Right hindlimb (tissue), 1 donor: ENCODE results near the gene SPAG7.
A peak's percentile ranks its signal among the peaks of the same experiment; 100 is the strongest.

Source experiments
- DNase-seq: peaks from one replicate; pipeline ENCODE4 v3.0.0-alpha.2; 2018

Gene SPAG7

DNA sequence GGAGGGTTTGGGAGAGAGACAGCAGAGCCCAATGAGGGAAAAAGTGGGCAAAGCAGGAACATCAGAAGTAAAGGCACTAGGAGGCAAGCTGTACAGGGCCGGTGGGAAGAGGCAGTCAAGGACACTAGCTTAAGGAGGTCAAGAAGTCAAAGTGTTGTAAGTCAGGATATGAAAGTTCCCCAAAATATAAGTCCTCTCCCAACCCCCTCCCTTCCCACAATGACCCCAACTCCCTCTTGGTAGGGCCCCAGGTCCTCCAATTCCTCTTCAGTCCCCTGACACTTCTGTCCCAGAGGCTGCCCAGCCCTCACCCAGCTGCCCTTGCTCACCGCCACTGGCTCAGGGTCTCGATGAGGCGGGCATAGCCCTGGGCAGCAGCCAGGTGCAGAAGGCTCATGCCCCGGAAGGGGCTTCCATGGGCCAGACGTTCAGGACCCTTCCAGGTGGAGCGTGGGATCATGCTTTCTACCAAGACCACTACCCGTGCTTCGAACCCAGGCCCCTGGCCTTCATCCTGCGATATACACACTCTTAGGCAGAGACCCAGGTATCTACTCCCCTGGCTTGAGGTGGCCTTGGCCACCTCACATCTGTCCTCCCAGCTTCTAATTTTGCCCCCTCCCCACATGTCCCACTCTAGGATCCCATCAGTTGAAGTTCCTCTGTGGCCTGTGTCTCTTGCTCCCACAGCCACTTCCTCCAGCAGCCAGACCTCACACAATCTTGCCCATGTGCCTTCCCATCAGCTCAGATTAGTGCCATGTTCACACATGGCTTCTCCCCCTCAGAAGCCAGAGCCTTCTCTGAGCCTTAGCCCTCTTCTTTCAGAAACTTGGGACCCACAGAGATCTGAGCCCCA, 5.9 kb upstream of the SPAG7 start:
- no peak for DNase-seq

- no peak for DNase-seq
Observed at GRCh38 chr17:4972752-4973151, 5.1 kb upstream of the SPAG7 start.

DNA sequence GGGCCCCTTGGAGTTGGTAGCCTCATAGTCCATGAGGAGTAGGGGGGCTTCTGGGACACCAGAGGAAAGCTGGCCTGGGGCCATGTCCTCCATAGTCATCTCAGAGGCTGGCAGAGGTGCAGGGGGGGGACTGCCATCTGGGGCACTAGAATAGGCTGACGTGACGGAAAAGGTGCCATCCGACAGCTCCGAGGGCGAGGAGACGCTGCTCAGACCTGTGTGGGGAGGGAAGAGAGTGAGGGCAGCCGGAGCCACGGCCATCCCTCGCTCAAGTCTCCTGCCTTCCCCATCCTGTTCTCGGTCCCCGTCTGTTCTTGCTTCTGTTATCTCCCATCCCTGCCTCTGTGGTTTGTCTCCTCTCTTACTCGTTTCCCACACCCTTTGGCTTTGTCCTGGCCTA, 4.7 kb upstream of the SPAG7 start:
- no peak for DNase-seq

DNA sequence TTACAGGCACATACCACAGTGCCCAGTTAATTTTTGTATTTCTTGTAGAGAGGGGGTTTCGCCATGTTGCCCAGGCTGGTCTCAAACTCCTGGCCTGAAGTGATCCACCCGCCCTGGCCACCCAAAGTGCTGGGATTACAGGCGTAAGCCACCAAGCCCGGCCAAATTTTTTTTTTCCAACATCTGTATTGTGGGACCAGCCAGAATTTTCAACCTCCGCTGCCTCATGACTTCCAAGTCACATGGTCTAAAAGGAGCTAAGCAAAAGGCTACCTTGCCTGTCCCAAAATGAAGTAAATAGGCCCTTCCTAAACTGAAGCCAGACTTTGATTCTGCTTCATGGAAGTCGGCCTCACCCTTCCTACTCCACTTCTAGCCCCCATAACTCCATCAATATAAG, 4.2 kb upstream of the SPAG7 start:
- no peak for DNase-seq

DNA sequence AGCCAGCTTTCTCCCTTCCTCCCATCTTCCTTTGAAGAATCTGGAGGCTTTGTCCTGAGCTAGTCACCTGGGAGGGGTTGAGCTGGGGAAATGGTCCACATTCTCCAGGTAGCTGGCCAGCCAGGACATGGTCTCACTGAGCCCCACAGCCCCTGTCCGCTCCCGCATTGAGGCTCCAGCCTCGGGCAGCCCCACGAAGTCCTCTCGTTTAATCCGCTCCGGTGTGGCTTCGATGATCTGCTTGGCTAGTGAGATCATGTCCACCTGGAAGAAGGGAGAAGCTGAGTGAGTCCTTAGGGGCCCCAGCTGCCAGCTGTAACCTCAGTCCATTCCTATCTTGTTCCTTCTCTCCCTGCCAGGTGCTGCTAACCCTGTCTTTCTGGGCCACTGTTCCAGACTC, 2.7 kb upstream of the SPAG7 start:
- DNase-seq, result no peak

DNA sequence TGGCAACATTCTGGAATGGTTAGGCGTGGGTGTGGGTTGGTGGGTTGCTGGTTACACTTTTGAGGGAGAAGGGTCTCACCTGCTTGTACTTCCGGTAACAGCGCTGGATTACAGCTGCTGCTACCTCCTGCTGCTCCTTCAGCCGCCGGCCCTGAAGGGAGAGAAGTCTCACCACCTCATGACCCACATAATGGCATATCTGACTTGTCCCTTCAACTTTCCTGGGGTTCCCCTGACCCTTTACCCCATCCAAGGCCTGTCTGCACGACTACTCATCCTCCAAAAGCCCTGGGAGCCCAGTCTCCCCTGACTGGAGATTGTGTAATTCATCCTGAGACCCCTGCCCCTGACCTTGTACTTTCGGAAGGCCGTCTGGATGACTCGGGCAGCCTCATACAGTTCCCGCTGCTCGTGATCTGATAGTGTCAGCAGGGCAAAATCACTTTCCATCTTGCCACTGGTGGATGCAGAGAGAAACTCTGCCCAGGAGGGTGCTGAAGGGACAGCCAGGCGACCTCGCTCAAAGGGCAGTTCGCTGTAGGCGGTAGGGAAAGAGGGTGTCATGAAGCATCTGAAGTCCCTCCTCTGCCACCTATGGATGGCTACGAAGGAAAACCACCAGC, 2.0 kb upstream of the SPAG7 start:
- no peak for DNase-seq

DNA sequence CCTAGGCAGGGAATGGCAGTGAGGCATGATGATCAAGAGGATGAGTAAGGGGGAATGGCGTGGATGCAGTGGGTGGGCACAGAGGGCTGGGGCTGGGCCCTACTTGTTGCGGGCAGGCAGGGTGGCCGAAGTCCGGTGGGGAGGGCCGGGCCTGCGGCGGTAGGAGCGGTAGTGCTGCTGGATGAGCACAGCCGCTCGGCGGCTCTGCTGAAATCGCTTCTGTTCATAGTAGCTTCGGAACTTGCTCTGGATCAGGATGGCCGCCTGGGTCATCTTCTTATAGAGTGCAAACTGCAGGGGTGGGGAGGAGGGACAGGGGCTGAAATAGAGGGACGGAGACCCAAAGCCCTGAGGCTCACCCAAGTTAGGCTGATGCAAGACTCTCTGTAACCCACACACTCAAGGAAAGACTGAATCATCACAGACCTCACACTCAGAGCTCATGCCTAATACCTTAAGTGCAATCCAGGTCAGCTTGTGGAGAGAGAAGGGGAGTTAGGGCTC, 1.5 kb upstream of the SPAG7 start:
- DNase-seq, result no peak

DNA sequence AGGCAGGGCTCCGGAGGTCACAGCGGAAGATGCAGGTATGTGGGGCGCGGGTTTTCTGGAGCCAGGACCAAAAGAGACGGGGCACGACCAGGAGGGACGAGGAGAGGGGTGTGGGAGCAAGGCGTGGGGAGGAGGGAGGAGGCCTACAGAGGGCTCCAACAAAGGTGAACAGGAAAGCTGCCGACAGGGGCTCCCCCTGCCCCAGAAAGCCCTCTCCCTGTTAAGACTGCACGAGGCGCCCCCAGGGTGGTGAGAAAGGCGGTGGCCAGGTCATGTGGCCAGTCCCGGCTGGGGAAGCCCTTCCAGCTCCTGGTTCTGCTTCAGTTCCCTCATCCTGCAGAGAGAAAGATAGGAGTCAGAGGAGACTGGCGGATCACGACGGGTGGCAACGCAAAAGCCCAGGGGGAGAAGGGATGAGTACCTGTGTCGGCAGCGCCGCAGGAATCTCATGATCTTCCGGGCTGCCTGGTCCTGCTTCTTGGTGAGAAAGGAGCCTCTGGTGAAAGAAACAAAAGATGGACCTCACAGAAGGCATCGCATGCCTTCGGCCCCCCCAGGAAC, 949 bp upstream of the SPAG7 start:
- no peak for DNase-seq

- DNase-seq, result peak; percentile 100
Observed at GRCh38 chr17:4966844-4967538, 626 bp downstream of the SPAG7 start.

GRCh38 chr17:4965311-4965986, 2.2 kb downstream of the SPAG7 start:
- DNase-seq, result no peak

DNA sequence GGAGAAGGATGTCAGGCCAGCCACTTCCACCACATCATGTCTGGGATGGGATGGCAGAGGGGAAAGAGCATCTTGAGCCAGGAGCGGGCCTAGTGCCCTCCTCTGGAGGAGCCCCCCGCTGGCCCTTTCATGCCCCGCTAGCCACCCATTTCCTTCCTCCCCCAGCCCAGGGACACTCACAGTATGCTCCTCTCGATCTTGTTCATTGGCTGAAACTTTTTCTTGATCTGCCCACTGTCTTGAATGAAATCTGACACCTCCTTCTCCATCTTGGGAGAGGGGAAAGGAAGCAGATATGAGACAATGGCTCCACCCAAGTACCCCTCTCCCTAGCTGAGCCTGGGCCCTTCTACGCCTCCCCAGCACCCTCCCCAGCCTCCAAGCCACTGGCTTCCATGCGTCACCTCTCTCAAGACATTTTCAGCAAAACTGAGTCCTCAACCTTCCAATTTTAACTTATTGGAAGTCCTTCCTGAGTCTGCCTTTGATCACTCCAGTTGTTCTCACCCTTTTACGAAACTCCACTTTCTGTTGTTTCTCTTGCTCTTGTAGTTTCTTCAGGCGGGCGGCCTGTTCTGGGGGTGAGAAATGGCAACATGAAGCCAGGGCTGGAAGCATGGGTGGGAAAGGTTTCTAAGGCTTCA, 7.2 kb downstream of the SPAG7 start:
- DNase-seq, result no peak

DNA sequence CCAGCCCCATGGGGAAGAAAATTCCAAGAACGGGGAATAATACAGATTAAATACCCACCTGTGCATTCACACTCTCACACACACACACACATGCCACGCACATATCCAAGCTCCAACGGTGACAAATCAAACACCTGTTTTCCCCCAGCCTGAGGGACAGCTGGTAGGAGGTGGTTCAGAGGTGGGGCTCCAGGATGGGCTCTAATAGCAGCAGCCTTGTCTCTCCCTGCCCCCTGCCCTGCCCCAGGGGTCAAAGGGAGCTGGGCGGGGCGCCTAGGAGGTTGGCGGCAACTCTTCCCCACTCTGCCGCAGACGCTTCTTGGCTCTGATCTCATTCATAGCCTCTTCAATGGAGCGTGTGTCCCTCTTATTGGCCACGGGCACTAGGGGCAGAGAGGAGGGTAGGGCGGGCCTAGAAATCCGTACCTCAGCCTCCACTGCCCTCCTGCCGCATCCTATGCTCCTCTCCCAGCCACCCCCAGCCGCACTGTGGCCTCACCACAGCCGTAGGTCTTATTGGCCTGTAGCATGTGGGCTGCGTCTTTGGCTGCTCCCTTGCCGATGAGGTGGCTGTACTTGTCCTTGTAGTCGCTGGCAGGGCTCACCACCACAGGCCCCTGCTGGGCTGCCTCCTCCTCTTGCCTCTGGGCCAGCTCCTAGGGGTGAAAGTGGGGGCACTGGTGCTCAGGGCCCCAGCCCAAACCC, 8.2 kb downstream of the SPAG7 start:
- DNase-seq, result no peak

GRCh38 chr17:4958102-4958501, 9.5 kb downstream of the SPAG7 start:
- DNase-seq, result no peak

- no peak for DNase-seq
Observed at GRCh38 chr17:4956493-4957061, 11.0 kb downstream of the SPAG7 start.

- DNase-seq, result no peak
Observed at GRCh38 chr17:4955091-4955490, 12.5 kb downstream of the SPAG7 start.

GRCh38 chr17:4953451-4953961, 14.1 kb downstream of the SPAG7 start:
- peak; percentile 81 for DNase-seq

DNA sequence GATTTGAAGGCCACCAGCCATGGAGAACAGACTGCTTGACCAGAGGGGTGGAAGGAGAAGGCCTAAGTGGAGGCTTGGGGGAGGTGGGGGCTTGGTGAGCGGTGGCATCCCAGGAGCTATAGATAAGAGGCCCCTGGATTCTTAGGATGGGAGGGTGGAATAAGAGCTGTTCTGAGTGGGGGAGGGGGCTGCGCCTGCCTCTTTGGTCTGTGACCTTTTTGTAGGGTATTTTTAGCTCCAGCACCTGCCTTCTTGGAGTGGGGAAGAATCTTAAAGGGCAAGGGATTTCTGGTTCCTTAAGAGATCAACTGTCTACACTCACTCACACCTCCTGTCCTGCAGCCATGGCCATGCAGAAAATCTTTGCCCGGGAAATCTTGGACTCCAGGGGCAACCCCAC, 16.1 kb downstream of the SPAG7 start:
- no peak for DNase-seq

DNA sequence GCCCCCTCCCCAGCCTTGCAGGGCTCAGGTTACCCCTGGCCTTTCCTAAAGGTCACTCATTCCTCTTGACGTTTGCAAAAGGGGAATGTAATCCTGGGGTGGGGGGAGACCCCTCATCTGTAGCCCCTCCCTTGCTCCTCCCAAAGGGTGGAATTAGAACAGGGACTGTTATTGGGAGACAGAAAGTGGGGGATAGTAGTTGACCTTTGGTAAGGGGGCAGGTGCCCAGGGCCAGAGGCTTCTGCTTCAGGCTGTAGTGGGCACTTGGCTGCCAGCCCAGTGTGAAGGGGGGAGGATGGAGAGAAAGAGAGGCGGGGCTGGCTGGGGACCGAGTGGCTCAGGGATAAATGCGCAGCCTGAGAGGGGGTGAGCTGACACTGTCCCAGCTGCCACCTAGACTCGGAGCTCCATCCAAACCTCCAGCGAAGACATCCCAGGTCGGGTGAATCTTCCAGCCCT, 16.8 kb downstream of the SPAG7 start, which contains the start of gene ENO3:
Gene ENO3 (plus strand): TSS at position 374 of the 459 bp plus-strand sequence. CDS start 711 bp downstream, outside the sequence.
- peak; percentile 59 for DNase-seq

GRCh38 chr17:4950075-4950745, 17.4 kb downstream of the SPAG7 start:
- DNase-seq, result peak; percentile 55
